GM12892 (cell line): ENCODE measurements around the gene RFX3.

Experiments used
- POLR2A ChIP-seq: IDR thresholded peaks from 2 replicates; pipeline ENCODE4 v1.6.1; 2011; ENCODE audit warnings: low read depth, low read length, control low read depth
- POLR2AphosphoS5 ChIP-seq: IDR thresholded peaks from 2 replicates; pipeline ENCODE4 v1.6.1; 2011; ENCODE audit warnings: low read depth, low read length, control low read depth

GRCh38 chr9:3441197-3441816 lies 84.5 kb downstream of the RFX3 start:
- TF ChIP-seq POLR2AphosphoS5 = no peak
- no peak for TF ChIP-seq POLR2A
